ENCODE data around the gene HLA-C. TPM values are rescaled to one million over a fixed set of nuclear protein-coding genes. Genes with fewer than 3 reads are reported as not detected.

The HLA-C gene
- total RNA-seq, 2 donors from 2014 or later = 235 to 362 TPM

GRCh38 chr6:31228476-31228875, 43.4 kb downstream of the HLA-C start:
- no peak for ATAC-seq
- intact Hi-C loops (cut with DNase I) = no loop called here
- DNase-seq = no peak

- DNase-seq (no peak), ATAC-seq (no peak)
- intact Hi-C loops (cut with DNase I) = no loop called here
Measured at GRCh38 chr6:31227143-31227542, 44.7 kb downstream of the HLA-C start.

DNA sequence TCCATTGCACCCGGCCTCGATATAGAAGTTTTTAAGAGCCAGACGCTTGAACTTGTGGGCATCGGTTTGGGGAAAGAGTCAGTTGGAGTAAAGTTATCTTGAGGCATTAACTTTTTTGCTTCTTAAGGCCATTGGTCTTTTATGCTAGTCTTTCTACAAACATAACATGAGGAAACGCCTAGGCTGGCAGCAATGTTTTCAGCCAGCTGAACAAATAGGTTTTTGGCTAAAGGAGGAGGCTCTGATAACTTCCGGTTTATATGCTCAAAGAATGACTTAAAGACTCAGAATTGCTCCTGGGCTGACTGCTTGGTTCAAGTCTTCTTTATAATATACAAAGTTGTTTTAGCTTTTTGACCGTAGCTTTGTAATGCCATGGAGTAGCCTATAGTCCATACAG, 46.2 kb downstream of the HLA-C start:
- ATAC-seq (no peak), DNase-seq (no peak)
- intact Hi-C loops (cut with DNase I) = no loop called here

DNA sequence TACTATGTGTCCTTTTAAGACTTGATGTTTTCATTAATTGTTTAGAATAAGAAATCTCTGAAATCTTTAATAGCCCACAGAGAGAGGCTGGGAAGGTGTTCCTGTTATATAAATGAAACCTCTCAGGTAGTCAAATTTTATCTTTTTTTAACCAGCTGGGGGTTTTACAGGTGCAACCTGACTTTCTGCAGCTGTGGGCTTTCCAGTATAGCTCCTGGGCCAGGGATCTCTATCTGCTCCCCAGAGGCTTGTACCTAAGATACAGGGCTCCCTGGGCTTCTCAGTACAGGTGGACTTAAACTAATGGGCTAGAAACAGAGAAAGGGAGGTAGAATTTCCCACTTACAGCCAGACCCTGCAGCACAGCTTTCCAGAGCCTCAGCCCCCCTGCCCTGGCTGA, 49.4 kb downstream of the HLA-C start:
- ATAC-seq (no peak), DNase-seq (no peak)
- intact Hi-C loops (cut with DNase I) = no loop called here

Other genes starting within 250 kb of the HLA-C start
- not detected for gene C6orf15, start 159.5 kb downstream of the HLA-C start, total RNA-seq
- 1 to 10 TPM; 1.1 to 1.9 TPM for gene PSORS1C1, start 157.3 kb downstream of the HLA-C start, total RNA-seq
- under 1 TPM in 1 of 2 donors, not detected in 1; 0.10 TPM for gene CDSN, start 151.6 kb downstream of the HLA-C start, total RNA-seq
- gene PSORS1C2, start 133.0 kb downstream of the HLA-C start, total RNA-seq = not detected
- 10 to 100 TPM; 10.4 to 11.0 TPM for gene CCHCR1, start 114.3 kb downstream of the HLA-C start, total RNA-seq
- 1 to 10 TPM; 2.2 to 8.3 TPM for gene TCF19, start 113.5 kb downstream of the HLA-C start, total RNA-seq
- under 1 TPM; 0.71 to 0.86 TPM for gene POU5F1, start 101.4 kb downstream of the HLA-C start, total RNA-seq
- gene HLA-B, start 85.1 kb upstream of the HLA-C start, total RNA-seq = 100 to 1,000 TPM; 609 to 632 TPM
- 10 to 100 TPM; 10.0 to 11.3 TPM for gene MICA, start 131.5 kb upstream of the HLA-C start, total RNA-seq
- gene MICB, start 226.1 kb upstream of the HLA-C start, total RNA-seq = 1 to 10 TPM; 2.1 to 2.2 TPM

Data from left cardiac atrium (tissue), 4 donors.